Endodermal cell (in vitro differentiated cells): Measurements from ENCODE around the gene NTSR1. TPM values are rescaled to one million over a fixed set of nuclear protein-coding genes. Genes with fewer than 3 reads are reported as not detected.

Experiments
- DNase-seq: peaks from one replicate; pipeline ENCODE4 v3.0.0-alpha.2; 2017
- H3K27ac ChIP-seq: 2 replicates; pipeline ENCODE4 v1.5.1; 2013; ENCODE audit warnings: mild to moderate bottlenecking, low read depth, low read length, moderate library complexity
- H3K27me3 ChIP-seq: 2 replicates; pipeline ENCODE4 v1.6.1; 2013; ENCODE audit warnings: mild to moderate bottlenecking, low read length, moderate library complexity; ENCODE audit not compliant: insufficient read depth, control insufficient read depth, poor library complexity, severe bottlenecking
- H3K36me3 ChIP-seq: 2 replicates; pipeline ENCODE4 v1.7.0; 2013; ENCODE audit warnings: mild to moderate bottlenecking, low read length, moderate library complexity; ENCODE audit not compliant: control insufficient read depth, insufficient read depth
- H3K4me1 ChIP-seq: one replicate; pipeline ENCODE4 v1.7.0; 2013; ENCODE audit warnings: low read length; ENCODE audit not compliant: control insufficient read depth, insufficient read depth
- H3K4me3 ChIP-seq: 2 replicates; pipeline ENCODE4 v1.5.1; 2013; ENCODE audit warnings: mild to moderate bottlenecking, low read length, moderate library complexity
- H3K9ac ChIP-seq: 2 replicates; pipeline ENCODE4 v1.6.1; 2013; ENCODE audit warnings: mild to moderate bottlenecking, low read length, moderate library complexity; ENCODE audit not compliant: poor library complexity, severe bottlenecking; ENCODE audit errors: extremely low read depth
- H3K9me3 ChIP-seq: 2 replicates; pipeline ENCODE4 v1.6.1; 2013; ENCODE audit warnings: mild to moderate bottlenecking, low read length, moderate library complexity; ENCODE audit not compliant: control insufficient read depth
- H3K27ac Mint-ChIP-seq: 2 replicates; pipeline ENCODE4 v1.8.0; 2020; ENCODE audit warnings: mixed read lengths
- H3K27me3 Mint-ChIP-seq: 2 replicates; pipeline ENCODE4 v1.8.0; 2021; ENCODE audit warnings: mild to moderate bottlenecking, mixed read lengths; ENCODE audit not compliant: insufficient read depth
- H3K36me3 Mint-ChIP-seq: 2 replicates; pipeline ENCODE4 v1.8.0; 2020; ENCODE audit warnings: low read depth, mixed read lengths
- H3K4me1 Mint-ChIP-seq: 2 replicates; pipeline ENCODE4 v1.8.0; 2020; ENCODE audit warnings: mixed read lengths
- H3K4me3 Mint-ChIP-seq: 2 replicates; pipeline ENCODE4 v1.8.0; 2020; ENCODE audit warnings: mild to moderate bottlenecking, moderate library complexity, mixed read lengths
- H3K9me3 Mint-ChIP-seq: 2 replicates; pipeline ENCODE4 v1.8.0; 2020; ENCODE audit warnings: mild to moderate bottlenecking, mixed read lengths
- WGBS, 2 experiments: methylation state at CpG; one replicate each; pipeline versions ENCODE4 v1.1.5 to v1.1.7; 2013; ENCODE audit warnings: missing lambda C conversion rate in 2 of 2, mixed read lengths in 1 of 2; ENCODE audit not compliant: insufficient coverage in 1 of 2, insufficient read length in 1 of 2; 5-methylcytosine and 5-hydroxymethylcytosine counted together
- total RNA-seq, 2 donors: library from RNA; stranded (reverse); fragmentation: NEBNext Ultra II Directional in 1 of 2; extraction: Animal tissue kit (Norgen Biotek cat#: 25700) in 1 of 2; gene quantifications; 2 replicates in 1 of 2; 3 replicates in 1 of 2; pipeline ENCODE4 v1.2.1, GENCODE V29; 2021
- TF ChIP-seq, protein P1 (sequence below): fragments of 200-600 bp; sonication (generic); conservative IDR thresholded peaks from 2 replicates; pipeline ENCODE4 v1.5.0; 2021; ENCODE audit warnings: antibody characterized with exemption, mild to moderate bottlenecking

Gene NTSR1
- total RNA-seq, 2 donors from 2014 or later = 0.11 to 0.62 TPM

DNA sequence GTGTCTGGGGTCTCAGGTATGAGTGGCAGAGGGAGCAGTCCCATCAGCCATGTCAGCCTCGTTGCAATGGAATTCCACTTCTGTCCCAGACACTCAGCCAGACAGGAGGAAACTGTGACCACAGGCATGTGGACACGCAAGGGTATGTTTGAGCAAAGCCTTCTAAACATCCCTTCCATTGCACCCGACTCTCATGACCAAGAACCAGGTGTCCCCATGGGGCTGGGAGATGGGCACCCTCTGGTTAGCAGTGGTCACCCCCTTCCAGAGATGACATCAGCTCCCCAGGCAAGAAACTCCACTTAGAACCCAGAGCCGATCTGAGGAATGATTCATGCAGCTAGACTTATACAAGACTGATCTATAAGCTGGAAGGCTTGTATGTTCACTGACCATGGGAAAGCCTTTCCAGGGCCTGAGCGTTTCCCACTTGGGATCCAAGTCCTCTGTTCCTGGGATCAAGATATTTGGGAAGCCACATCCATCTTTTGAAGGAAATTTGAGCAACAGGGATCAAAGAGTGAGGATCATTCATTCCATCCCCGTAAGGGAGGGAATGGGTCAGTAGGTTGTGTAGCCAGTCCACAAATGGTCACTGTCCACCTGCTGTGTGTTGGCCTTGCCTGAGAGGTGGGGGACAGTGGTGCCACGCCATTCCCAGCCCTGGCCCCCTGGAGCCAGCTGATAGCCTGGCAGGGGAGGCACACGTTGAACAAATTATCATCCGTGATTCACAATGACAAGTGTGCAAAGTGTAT lies 83.7 kb downstream of the NTSR1 start:
- Histone ChIP-seq H3K27ac (no peak overlapping the region), H3K4me3 (no peak overlapping the region), H3K9ac (no peak overlapping the region), H3K27me3 (peaks cover 16% of the 10 kb centered on the region), H3K36me3 (no peaks in the 10 kb centered on the region), H3K4me1 (peaks cover 4% of the 10 kb centered on the region), H3K9me3 (no peaks in the 10 kb centered on the region)
- 83 to 86% methylated on average over 8 to 9 of the region's 9 CpGs for WGBS, 2 experiments
- TF ChIP-seq, protein P1, sequence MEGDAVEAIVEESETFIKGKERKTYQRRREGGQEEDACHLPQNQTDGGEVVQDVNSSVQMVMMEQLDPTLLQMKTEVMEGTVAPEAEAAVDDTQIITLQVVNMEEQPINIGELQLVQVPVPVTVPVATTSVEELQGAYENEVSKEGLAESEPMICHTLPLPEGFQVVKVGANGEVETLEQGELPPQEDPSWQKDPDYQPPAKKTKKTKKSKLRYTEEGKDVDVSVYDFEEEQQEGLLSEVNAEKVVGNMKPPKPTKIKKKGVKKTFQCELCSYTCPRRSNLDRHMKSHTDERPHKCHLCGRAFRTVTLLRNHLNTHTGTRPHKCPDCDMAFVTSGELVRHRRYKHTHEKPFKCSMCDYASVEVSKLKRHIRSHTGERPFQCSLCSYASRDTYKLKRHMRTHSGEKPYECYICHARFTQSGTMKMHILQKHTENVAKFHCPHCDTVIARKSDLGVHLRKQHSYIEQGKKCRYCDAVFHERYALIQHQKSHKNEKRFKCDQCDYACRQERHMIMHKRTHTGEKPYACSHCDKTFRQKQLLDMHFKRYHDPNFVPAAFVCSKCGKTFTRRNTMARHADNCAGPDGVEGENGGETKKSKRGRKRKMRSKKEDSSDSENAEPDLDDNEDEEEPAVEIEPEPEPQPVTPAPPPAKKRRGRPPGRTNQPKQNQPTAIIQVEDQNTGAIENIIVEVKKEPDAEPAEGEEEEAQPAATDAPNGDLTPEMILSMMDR = no peak
- H3K36me3 Mint-ChIP-seq = no peaks in the 10 kb centered on the region
- no peak overlapping the region for H3K4me3 Mint-ChIP-seq
- no peaks in the 10 kb centered on the region for H3K4me1 Mint-ChIP-seq
- peaks cover 20% of the 10 kb centered on the region for H3K27me3 Mint-ChIP-seq
- H3K27ac Mint-ChIP-seq = no peak overlapping the region
- no peaks in the 10 kb centered on the region for H3K9me3 Mint-ChIP-seq
- no peak for DNase-seq

DNA sequence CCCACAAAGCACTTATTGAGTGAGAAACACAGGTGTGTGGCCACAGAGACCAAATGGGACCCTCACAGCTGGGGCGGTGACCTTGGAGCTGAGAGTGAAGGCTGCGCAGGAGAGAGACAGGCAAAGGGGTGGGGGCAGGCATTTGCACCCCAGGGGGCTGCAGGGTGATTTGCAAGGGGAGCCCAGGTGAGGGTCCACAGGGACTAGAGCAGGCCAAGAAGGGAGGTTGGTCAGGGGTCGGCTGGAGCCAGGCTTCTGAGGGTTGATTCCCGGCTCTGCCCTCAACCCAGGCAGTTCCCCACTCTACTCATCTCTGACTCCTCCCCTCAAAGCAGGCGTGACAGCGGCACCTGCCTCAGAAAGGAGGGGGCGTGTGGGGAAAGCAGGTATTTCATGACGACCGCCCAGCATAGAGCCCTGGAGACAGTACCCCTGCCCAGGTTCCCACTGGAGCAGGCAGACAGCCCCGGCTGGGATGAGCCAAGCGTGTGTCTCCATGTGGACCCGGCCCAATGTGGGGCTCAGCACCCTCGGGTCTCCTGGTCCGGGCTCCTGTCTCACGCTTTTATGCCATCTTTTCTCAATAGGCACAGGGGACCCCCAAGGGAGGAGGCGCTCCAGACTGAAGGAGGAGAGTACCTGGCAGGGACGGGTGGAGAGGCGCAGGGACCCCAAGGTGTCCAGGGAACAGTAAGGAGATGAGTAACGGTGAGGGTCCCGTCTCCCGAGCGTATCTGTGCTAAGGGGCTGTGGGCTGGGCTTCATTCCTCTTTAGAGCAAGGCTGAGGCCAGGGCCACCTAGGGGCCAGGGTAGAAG lies 84.5 kb downstream of the NTSR1 start:
- Histone ChIP-seq H3K4me1 (peaks cover 4% of the 10 kb centered on the region), H3K27me3 (peaks cover 16% of the 10 kb centered on the region), H3K9ac (no peak overlapping the region), H3K4me3 (no peak overlapping the region), H3K36me3 (no peaks in the 10 kb centered on the region), H3K27ac (no peak overlapping the region), H3K9me3 (no peaks in the 10 kb centered on the region)
- TF ChIP-seq, protein P1 = no peak
- Mint-ChIP-seq H3K27me3 (peaks cover 18% of the 10 kb centered on the region), H3K27ac (no peak overlapping the region), H3K4me3 (no peak overlapping the region), H3K4me1 (no peaks in the 10 kb centered on the region), H3K9me3 (no peaks in the 10 kb centered on the region), H3K36me3 (peaks cover 2% of the 10 kb centered on the region)
- 87 to 96% methylated on average over 13 to 22 of the region's 22 CpGs for WGBS, 2 experiments
- peak; percentile 65 for DNase-seq

DNA sequence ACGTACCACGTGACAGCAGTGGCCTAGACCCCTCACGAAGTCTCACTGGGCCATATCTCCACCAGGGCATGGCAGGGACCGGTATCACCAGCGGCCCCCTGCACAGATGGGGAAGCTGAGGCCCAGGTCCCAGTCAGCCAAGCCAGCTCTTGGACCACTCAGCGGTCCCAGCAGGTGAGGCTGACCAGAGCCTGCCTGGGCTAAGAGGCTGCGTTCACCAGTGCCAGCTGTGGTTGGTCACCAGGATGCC lies 85.0 kb downstream of the NTSR1 start:
- DNase-seq = no peak
- H3K27ac ChIP-seq = no peak overlapping the region

More for the DNA sequence above, 85.0 kb downstream of the NTSR1 start:
- H3K36me3 ChIP-seq = peaks cover 4% of the 10 kb centered on the region
- peak overlapping the region; percentile 56 for H3K4me3 ChIP-seq
- Mint-ChIP-seq H3K27ac (no peak overlapping the region), H3K27me3 (peaks cover 18% of the 10 kb centered on the region), H3K4me1 (no peaks in the 10 kb centered on the region), H3K9me3 (no peaks in the 10 kb centered on the region), H3K36me3 (peaks cover 8% of the 10 kb centered on the region), H3K4me3 (peak overlapping the region; percentile 37)
- H3K9ac ChIP-seq = no peak overlapping the region
- no peaks in the 10 kb centered on the region for H3K9me3 ChIP-seq
- peaks cover 16% of the 10 kb centered on the region for H3K27me3 ChIP-seq
- WGBS, 2 experiments = 62 to 72% methylated on average over 5 to 7 of the region's 7 CpGs
- H3K4me1 ChIP-seq = peaks cover 4% of the 10 kb centered on the region
- TF ChIP-seq, protein P1 = peak; percentile 19
